ENCODE data around the gene OR10K1. TPM values are rescaled to one million over a fixed set of nuclear protein-coding genes. Genes with fewer than 3 reads are reported as not detected.

OR10K1 gene
- total RNA-seq, 2 donors from 2014 or later: not detected

DNA sequence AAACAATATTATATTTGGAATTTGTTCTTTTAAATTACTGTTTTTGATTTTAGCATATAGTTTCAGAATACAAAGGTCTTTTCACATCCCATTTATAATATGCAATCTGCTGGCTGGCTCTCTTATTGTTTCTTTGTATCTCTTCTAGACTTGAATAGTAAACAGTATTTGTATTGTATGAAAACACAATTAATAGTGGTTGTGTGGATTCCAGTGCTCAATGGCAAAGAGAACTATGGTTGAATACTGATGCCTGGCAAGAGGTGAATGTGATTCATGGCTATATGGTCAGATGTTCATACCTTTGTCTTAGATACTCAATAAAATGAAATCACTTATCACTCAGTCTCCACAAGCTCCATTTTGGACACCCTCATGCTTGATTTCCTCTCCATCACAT is 55.3 kb downstream of the OR10K1 start:
- H3K9me3 ChIP-seq: no peaks in the 10 kb centered on the region
- no peak overlapping the region for H3K4me3 ChIP-seq
- H3K4me1 ChIP-seq (ENCODE audit: control insufficient read depth in 1 of 2, low read depth in 2 of 2): no peaks in the 10 kb centered on the region
- ATAC-seq (ENCODE audit: insufficient number of reproducible peaks, low FRiP score, low read depth) (no peak), DNase-seq (ENCODE audit: low spot score) (no peak)
- no peak overlapping the region for H3K27ac ChIP-seq
- TF ChIP-seq, protein P1, sequence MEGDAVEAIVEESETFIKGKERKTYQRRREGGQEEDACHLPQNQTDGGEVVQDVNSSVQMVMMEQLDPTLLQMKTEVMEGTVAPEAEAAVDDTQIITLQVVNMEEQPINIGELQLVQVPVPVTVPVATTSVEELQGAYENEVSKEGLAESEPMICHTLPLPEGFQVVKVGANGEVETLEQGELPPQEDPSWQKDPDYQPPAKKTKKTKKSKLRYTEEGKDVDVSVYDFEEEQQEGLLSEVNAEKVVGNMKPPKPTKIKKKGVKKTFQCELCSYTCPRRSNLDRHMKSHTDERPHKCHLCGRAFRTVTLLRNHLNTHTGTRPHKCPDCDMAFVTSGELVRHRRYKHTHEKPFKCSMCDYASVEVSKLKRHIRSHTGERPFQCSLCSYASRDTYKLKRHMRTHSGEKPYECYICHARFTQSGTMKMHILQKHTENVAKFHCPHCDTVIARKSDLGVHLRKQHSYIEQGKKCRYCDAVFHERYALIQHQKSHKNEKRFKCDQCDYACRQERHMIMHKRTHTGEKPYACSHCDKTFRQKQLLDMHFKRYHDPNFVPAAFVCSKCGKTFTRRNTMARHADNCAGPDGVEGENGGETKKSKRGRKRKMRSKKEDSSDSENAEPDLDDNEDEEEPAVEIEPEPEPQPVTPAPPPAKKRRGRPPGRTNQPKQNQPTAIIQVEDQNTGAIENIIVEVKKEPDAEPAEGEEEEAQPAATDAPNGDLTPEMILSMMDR (IDR thresholded peaks at IDR 0.05): no peak
- H3K27me3 ChIP-seq (replicated peaks; ENCODE audit: insufficient read depth): no peaks in the 10 kb centered on the region
- H3K36me3 ChIP-seq: no peaks in the 10 kb centered on the region

Other genes starting within 250 kb of the OR10K1 start
- not detected for gene CD1A, start 207.4 kb upstream of the OR10K1 start, total RNA-seq
- not detected for gene CD1C, start 171.9 kb upstream of the OR10K1 start, total RNA-seq
- gene CD1B, start 130.3 kb upstream of the OR10K1 start, total RNA-seq: not detected
- not detected for gene CD1E, start 107.9 kb upstream of the OR10K1 start, total RNA-seq
- gene OR10T2, start 62.4 kb upstream of the OR10K1 start, total RNA-seq: not detected
- gene OR10K2, start 35.6 kb upstream of the OR10K1 start, total RNA-seq: not detected
- gene OR10R2, start 10.4 kb downstream of the OR10K1 start, total RNA-seq: not detected
- gene OR6Y1, start 92.6 kb downstream of the OR10K1 start, total RNA-seq: not detected
- not detected for gene OR6P1, start 108.7 kb downstream of the OR10K1 start, total RNA-seq
- gene OR10X1, start 118.1 kb downstream of the OR10K1 start, total RNA-seq: not detected
- not detected for gene OR10Z1, start 143.4 kb downstream of the OR10K1 start, total RNA-seq
- gene SPTA1, start 224.9 kb downstream of the OR10K1 start, total RNA-seq: not detected
- gene OR6K2, start 238.8 kb downstream of the OR10K1 start, total RNA-seq: not detected

Measured in thoracic aorta (tissue), 2 donors.